Ishikawa (cell line): ENCODE data around the gene CSRP1.

Experiments
- CEBPB ChIP-seq: IDR thresholded peaks from 2 replicates; pipeline ENCODE4 v1.6.1; 2012
- CREB1 ChIP-seq: IDR thresholded peaks from 2 replicates; pipeline ENCODE4 v1.6.1; 2012; ENCODE audit warnings: low read depth
- EP300 ChIP-seq: IDR thresholded peaks from 2 replicates; pipeline ENCODE4 v1.6.1; 2012; ENCODE audit warnings: borderline replicate concordance
- MAX ChIP-seq: IDR thresholded peaks from 2 replicates; pipeline ENCODE4 v1.6.1; 2012
- REST ChIP-seq: IDR thresholded peaks from 2 replicates; pipeline ENCODE4 v1.6.1; 2012; ENCODE audit warnings: low read depth, mild to moderate bottlenecking
- TAF1 ChIP-seq: IDR thresholded peaks from 2 replicates; pipeline ENCODE4 v1.6.1; 2012; ENCODE audit warnings: low read depth, mild to moderate bottlenecking
- TCF12 ChIP-seq: IDR thresholded peaks from 2 replicates; pipeline ENCODE4 v1.6.1; 2012; ENCODE audit warnings: low read depth
- USF1 ChIP-seq: IDR thresholded peaks from 2 replicates; pipeline ENCODE4 v1.6.1; 2012
- YY1 ChIP-seq: IDR thresholded peaks from 2 replicates; pipeline ENCODE4 v1.6.1; 2012; ENCODE audit warnings: low read depth
- ZBTB7A ChIP-seq: IDR thresholded peaks from 2 replicates; pipeline ENCODE4 v1.6.1; 2012; ENCODE audit warnings: low read depth

GRCh38 chr1:201553496-201554189 lies 46.7 kb upstream of the CSRP1 start:
- no peak for TF ChIP-seq USF1
- TF ChIP-seq YY1, result no peak
- TF ChIP-seq CEBPB, result no peak
- no peak for TF ChIP-seq EP300
- no peak for TF ChIP-seq MAX
- no peak for TF ChIP-seq CREB1
- TF ChIP-seq ZBTB7A, result no peak
- no peak for TF ChIP-seq REST
- no peak for TF ChIP-seq TAF1
- no peak for TF ChIP-seq TCF12
